ENCODE data around the gene CDCP1. TPM values are rescaled to one million over a fixed set of nuclear protein-coding genes. Genes with fewer than 3 reads are reported as not detected.
"Not testable (repeated sequence)": the region's sequence is repeated elsewhere in the genome, so short reads cannot be mapped to it uniquely, and the experiment has no call there.

CDCP1 gene
- polyA plus RNA-seq, 3 donors: 0.99 to 1.6 (median 1.1) TPM

GRCh38 chr3:45075821-45076625 lies 70.2 kb downstream of the CDCP1 start:
- DNase-seq (ENCODE audit: extremely low read depth in 1 of 11, low read depth in 9 of 11, low spot score in 4 of 11): no peak

GRCh38 chr3:45071075-45071474 lies 75.1 kb downstream of the CDCP1 start:
- DNase-seq (ENCODE audit: extremely low read depth in 1 of 11, low read depth in 9 of 11, low spot score in 4 of 11): no peak

GRCh38 chr3:45067941-45068340 lies 78.2 kb downstream of the CDCP1 start:
- DNase-seq (ENCODE audit: extremely low read depth in 1 of 11, low read depth in 9 of 11, low spot score in 4 of 11): no peak

GRCh38 chr3:45067486-45067885 lies 78.7 kb downstream of the CDCP1 start:
- DNase-seq (ENCODE audit: extremely low read depth in 1 of 11, low read depth in 9 of 11, low spot score in 4 of 11): no peak

- DNase-seq (ENCODE audit: extremely low read depth in 1 of 11, low read depth in 9 of 11, low spot score in 4 of 11): no peak
These were observed 79.9 kb downstream of the CDCP1 start for GRCh38 chr3:45066109-45066801.

GRCh38 chr3:45065373-45065720 lies 80.8 kb downstream of the CDCP1 start:
- no peak for DNase-seq (ENCODE audit: extremely low read depth in 1 of 11, low read depth in 9 of 11, low spot score in 4 of 11)

- DNase-seq (ENCODE audit: extremely low read depth in 1 of 11, low read depth in 9 of 11, low spot score in 4 of 11): peak in 1 of 11 donors; percentile 17
These were observed 81.4 kb downstream of the CDCP1 start for GRCh38 chr3:45064512-45065372.

- no peak for DNase-seq (ENCODE audit: extremely low read depth in 1 of 11, low read depth in 9 of 11, low spot score in 4 of 11)
These were observed 83.5 kb downstream of the CDCP1 start for GRCh38 chr3:45062697-45063070.

- no peak for DNase-seq (ENCODE audit: extremely low read depth in 1 of 11, low read depth in 9 of 11, low spot score in 4 of 11)
These were observed 85.8 kb downstream of the CDCP1 start for GRCh38 chr3:45060165-45060892.

- DNase-seq (ENCODE audit: extremely low read depth in 1 of 11, low read depth in 9 of 11, low spot score in 4 of 11): no peak
These were observed 87.0 kb downstream of the CDCP1 start for GRCh38 chr3:45059132-45059531.

- no peak for DNase-seq (ENCODE audit: extremely low read depth in 1 of 11, low read depth in 9 of 11, low spot score in 4 of 11)
These were observed 88.6 kb downstream of the CDCP1 start for GRCh38 chr3:45057557-45057956.

- no peak for DNase-seq (ENCODE audit: extremely low read depth in 1 of 11, low read depth in 9 of 11, low spot score in 4 of 11)
These were observed 89.4 kb downstream of the CDCP1 start for GRCh38 chr3:45056608-45057301.

- no peak for DNase-seq (ENCODE audit: extremely low read depth in 1 of 11, low read depth in 9 of 11, low spot score in 4 of 11)
These were observed 90.6 kb downstream of the CDCP1 start for GRCh38 chr3:45055411-45056143.

- no peak for DNase-seq (ENCODE audit: extremely low read depth in 1 of 11, low read depth in 9 of 11, low spot score in 4 of 11)
These were observed 91.2 kb downstream of the CDCP1 start for GRCh38 chr3:45055032-45055410.

GRCh38 chr3:45054196-45054857 lies 91.9 kb downstream of the CDCP1 start:
- DNase-seq (ENCODE audit: extremely low read depth in 1 of 11, low read depth in 9 of 11, low spot score in 4 of 11): no peak

GRCh38 chr3:45053805-45054195 lies 92.4 kb downstream of the CDCP1 start:
- not testable (repeated sequence) for DNase-seq (ENCODE audit: extremely low read depth in 1 of 11, low read depth in 9 of 11, low spot score in 4 of 11)

- DNase-seq (ENCODE audit: extremely low read depth in 1 of 11, low read depth in 9 of 11, low spot score in 4 of 11): no peak
These were observed 94.5 kb downstream of the CDCP1 start for GRCh38 chr3:45051685-45052084.
